NCI-H226 (cell line): Measurements from ENCODE around the gene ZNF483.
"Not testable (repeated sequence)": the region's sequence is repeated elsewhere in the genome, so short reads cannot be mapped to it uniquely, and the experiment has no call there.

Source experiments
- DNase-seq: peaks from one replicate; pipeline ENCODE4 v3.0.0-alpha.2; 2015

The ZNF483 gene

DNA sequence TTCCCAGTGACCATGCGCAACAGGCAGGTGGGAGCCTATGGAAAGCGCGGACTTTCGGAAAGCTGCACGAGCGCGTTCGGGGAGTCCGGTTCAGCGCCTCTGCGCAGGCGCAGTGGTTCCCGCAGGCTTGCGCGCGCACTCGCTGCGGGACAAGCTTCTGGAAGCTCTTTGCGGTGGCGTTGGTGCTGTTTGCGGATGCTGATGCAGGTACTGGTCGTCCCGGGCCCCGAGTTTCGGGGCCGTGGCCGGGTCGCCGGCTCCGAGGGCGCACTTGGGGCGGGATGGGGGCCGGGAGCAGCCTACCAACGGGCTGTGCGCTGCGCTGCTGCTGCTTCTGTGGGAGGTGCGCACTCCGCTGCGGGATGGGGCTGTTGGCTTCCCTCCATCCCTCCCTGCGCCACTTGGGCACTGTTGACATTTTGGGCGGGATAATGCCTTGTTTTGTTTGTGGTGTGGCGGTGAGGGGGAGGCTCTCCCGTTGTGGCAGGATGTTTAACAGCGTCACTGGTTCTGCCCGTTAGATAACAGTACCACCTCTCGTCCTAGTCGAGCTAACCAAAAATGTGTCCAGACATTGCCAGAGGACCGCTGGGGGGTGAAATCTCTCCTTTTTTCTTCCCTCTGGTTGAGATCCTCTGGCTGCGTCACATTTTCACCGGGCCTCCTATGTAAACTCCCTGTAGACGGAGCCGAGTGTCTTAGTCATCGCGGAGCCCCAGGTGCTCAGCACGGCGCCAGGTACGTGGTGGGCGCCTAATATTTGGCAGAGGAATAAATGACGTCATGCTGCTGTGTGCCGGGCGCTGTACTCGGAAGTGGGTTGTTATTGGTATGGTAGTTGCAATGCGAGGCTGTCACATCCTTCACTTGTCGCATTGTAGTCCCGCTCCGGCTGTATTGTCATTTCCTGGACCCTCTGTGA lies at the start of gene ZNF483:
Gene ZNF483, plus strand, starts transcription at position 124 of the 922 bp plus-strand sequence. CDS start 2,217 bp downstream, outside the sequence.
- DNase-seq = peak; percentile 64

DNA sequence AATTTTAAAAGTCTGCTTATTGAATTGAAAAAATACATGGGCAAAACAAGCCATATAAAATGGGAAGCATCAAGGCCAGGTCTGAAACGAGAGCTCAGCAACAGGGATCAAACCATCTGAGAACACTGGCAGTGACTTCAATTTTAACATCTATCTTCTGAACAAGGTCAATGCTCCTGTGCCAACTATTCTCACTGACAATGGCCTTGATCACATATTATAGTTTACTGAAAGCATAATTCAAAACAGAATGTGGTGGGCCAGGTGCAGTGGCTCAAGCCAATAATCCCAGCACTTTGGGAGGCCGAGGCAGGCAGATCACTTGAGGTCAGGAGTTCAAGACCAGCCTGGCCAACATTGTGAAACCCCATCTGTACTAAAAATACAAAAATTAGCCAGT lies 49.8 kb upstream of the ZNF483 start:
- DNase-seq = no peak

DNA sequence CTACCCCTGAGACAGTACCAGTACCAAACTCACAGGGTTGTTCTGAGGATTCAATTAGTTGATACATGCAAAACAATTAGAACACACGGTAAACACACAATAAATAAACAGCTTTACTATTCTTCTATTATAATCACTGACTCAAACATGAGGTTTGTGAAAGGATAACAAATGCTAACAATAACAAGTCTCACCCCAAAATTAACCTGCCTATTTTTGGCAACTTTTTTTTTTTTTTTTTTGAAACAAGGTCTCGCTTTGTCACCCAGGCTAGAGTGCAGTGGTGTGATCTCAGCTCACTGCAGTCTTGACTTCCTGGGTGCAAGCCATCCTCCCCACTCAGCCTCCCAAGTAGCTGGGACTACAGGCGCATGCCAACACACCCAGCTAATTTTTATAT lies 47.3 kb upstream of the ZNF483 start:
- no peak for DNase-seq

- no peak for DNase-seq
These were observed 42.9 kb upstream of the ZNF483 start for GRCh38 chr9:111481885-111482636.

DNA sequence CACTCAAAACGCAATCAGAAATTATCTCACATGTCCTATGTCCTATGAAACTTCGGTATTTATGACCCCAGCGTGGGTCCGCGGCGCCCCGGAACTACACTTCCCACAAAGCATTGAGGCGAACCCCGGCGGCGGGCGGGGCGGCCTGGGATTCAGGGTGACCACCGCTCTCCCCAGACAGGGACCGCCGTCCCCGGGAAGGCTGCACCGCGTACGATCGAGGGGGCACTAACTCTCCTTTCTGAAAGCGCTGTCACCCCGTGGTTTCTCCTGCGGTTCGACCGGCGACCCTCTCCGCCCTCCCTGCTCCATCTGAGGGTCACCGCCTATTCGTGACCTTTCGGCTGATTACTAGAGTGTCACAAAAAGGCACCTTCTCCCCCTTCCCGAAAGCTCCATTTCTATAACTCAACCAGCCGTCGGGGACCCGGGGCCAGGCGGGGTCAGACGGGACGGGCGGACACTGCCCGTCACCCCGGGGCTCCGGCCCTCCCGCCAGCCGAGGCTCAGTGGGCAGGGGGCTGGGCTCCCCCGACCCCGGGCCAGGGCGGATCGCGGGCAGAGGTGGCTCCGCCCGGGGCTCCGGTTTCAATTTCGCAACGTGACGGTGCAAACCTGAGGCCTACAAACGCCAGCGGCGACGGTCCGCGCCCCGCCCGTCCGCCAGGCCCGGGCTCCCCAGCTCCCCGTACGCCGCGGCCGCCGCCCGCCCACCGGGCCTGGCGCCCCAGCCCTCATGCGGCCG lies 42.1 kb upstream of the ZNF483 start:
- peak; percentile 32 for DNase-seq

GRCh38 chr9:111483439-111483857 lies 41.5 kb upstream of the ZNF483 start:
- DNase-seq = peak; percentile 42

- DNase-seq = peak; percentile 83
These were observed 41.0 kb upstream of the ZNF483 start, which contains the start of gene ECPAS for GRCh38 chr9:111483858-111484571. TSS of gene ECPAS (minus strand) at chr9:111484383. CDS start at chr9:111472918, 11,465 bp downstream.

DNA sequence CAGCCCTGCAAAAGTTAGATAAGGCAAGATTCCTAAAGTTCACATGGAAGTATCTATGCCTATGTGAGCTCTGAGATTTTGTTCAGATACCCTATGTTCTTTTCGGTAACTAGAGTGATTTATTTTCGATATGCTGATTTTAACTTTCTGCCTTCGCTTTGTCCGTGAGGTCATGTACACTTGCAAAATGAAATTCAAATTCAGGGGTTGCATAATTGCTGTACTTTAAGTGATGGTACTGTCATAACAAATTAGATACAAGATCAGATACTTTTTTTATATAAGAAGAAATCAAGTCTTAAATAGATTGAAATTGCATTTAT lies 40.4 kb upstream of the ZNF483 start:
- no peak for DNase-seq

- not testable (repeated sequence) for DNase-seq
These were observed 27.8 kb upstream of the ZNF483 start for GRCh38 chr9:111497196-111497595.

DNA sequence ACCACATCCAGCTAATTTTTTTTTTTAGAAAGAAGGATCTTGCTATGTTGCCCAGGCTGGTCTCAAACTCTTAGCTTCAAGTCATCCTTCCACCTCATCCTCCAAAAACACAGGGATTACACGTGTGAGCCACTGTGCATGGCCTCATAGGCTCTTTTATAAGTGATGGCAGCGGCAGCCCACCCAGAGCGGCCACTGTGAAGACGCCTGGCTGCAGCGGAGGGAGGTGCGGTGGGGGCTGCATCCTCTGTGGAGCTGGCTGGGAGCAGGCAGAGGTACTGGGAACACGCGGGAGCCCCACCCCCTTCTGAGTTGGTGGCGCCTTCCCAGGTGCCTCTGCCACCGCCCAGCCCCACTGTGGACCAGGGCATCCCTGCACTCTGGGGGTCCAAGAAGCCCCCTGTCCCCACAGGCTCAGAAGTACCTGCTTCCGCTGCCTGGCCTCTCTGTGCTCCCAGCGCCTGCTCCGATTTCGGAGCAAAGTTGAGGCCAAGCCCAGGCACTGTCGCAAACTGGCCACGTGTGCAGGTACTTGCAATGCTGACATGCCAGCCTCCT lies 23.9 kb upstream of the ZNF483 start:
- no peak for DNase-seq

DNA sequence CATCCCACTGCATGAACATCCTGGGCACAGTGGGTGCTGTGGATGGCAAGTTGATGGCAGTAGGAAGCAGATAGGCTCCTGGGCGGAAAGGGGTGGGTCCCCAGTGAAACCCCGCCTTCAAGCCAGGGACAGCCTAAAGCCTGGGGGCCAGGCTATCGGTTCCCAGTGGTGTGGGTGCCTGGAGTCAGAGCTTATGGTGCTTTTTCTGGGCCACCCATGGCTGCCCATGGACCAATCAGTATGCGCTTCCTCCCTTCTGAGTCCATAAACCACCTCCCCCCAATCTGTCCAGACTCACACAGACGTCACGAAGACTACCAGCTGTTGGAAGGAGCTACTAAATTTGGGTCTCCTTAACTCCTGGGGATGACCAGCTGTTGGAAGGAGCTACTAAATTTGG lies 23.3 kb upstream of the ZNF483 start:
- no peak for DNase-seq

DNA sequence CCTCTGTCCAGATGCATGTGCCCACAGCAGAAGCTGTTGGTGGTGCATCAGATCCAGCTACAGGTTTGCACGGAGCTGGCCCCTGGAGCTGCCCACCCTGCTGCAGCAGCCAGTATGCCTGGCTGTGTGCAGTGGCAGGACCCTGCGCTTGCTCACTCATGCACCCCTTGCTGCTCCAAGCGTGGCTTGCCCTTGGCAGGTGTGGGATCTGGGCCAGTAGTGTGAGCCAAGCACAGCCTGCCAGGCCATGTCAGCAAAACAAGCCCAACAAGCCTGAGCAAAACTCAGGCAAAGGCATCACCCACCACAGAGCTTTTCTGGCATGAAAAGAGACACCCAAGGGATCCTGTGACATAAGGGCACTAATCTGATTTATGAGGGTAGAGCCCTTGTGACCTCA lies 22.5 kb upstream of the ZNF483 start:
- DNase-seq = no peak

GRCh38 chr9:111511581-111511980 lies 13.4 kb upstream of the ZNF483 start:
- DNase-seq = not testable (repeated sequence)

- DNase-seq = no peak
These were observed 10.0 kb upstream of the ZNF483 start for GRCh38 chr9:111514967-111515366.

- peak; percentile 9 for DNase-seq
These were observed 8.9 kb upstream of the ZNF483 start for GRCh38 chr9:111516061-111516465.

GRCh38 chr9:111524731-111525055 lies 286 bp upstream of the ZNF483 start:
- no peak for DNase-seq

DNA sequence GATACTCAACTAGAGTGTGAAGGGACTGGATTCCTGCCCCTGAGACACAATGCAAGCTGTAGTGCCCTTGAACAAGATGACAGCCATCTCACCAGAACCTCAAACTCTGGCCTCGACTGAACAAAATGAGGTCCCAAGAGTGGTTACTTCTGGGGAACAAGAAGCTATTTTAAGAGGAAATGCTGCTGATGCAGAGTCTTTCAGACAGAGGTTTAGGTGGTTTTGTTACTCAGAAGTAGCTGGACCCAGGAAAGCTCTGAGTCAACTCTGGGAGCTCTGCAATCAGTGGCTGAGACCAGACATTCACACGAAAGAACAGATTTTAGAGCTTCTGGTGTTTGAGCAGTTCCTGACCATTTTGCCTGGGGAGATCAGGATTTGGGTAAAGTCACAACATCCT lies 2.4 kb downstream of the ZNF483 start:
- DNase-seq = no peak

DNA sequence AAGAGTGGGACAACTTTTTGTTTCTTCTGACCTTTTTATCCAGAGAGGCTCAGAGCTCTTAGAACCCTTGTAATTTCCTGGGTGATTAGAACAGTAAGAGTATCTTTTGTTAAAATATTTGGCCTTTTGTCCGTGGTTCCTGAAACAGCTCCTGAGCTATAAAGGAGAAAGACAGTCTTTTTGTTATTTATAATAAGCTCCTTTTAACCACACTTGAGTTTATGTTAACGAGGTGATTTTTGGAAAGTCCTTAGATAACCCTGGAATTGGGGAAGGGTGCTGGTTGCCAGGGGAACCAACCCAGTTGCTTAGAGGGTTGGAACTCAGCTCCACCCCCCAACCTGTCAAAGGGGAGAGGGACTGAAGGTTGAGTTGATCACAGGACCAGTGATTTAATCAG lies 4.8 kb downstream of the ZNF483 start:
- DNase-seq = no peak

DNA sequence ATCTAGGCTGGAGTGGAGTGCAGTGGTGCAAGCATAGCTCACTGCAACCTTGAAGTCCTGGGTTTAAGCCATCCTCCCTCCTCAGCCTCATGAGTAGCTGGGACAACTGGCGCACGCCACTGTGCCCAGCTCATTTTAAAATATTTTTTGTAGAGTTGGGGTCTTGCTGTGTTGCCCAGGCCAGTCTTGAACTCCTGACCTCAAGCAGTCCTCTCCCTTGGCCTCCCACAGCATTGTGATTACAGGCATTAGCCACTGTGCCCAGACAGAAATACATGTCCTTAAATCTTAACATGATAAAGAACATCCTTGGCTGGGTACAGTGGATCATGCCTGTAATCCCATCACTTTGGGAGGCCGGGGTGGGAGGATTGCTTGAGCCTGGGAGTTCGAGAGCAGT lies 6.7 kb downstream of the ZNF483 start:
- no peak for DNase-seq

DNA sequence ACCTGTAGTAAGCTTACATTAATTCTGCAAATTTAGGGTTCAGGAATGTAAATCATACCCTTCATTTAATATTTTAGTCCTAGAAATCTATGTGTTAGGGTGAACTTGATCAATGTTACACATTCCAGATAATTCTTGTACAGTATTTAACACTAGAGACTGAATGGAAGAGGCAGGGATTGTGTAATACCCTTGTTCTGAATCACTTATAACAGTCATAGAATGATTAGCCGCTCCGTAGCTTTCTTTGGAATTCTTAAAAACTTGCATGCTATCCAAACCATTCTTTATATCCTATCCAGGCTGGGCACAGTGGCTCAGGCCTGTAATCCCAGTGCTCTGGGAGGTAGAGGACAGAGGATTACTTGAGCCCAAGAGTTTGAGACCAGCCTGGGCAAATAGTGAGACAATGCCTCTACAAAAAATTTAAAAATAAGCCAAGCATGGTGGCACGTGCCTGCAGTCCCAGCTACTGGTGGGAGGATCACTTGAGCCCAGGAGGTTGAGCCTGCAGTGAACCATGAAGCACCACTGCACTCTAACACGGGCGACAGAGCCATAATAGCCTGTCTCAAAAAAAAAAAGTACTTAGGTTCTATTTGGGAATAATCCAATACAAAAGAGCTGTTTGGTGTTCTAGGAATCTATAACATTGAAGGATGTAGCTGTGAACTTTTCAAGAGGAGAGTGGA lies 8.3 kb downstream of the ZNF483 start:
- DNase-seq = no peak

DNA sequence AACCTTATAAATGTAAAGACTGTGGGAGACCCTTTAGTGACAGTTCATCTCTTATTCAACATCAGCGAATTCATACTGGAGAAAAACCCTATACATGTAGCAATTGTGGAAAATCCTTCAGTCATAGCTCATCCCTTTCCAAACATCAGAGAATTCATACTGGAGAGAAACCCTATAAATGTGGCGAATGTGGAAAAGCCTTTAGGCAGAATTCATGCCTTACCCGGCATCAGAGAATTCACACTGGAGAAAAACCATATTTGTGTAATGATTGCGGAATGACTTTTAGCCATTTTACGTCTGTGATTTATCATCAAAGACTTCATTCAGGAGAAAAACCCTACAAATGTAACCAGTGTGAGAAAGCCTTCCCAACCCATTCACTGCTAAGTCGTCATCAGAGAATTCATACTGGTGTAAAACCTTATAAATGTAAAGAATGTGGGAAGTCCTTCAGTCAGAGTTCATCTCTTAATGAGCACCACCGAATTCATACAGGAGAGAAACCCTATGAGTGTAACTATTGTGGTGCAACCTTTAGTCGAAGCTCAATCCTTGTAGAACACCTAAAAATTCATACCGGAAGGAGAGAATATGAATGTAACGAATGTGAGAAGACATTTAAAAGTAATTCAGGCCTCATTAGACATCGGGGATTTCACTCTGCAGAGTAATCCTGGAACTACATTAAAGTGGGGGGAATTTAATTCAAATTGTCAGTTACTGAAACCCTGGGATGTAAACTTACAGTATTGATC lies 17.7 kb downstream of the ZNF483 start:
- DNase-seq = no peak
